Upper lobe of left lung (tissue), 4 donors: ENCODE data around the gene POLG.

ENCODE experiments used
- CTCF ChIP-seq, 6 experiments: fragments of 450-650 bp in 4 of 6; fragments of 200-600 bp in 2 of 6; sonication (generic) in 2 of 6; IDR thresholded peaks; one replicate each; pipeline ENCODE4 v1.5.1; 2016 to 2019; ENCODE audit warnings: antibody characterized with exemption in 6 of 6
- EP300 ChIP-seq, 4 donors: sonication (generic); formaldehyde crosslinking; IDR thresholded peaks; one replicate each; pipeline ENCODE4 v1.5.1; 2017; ENCODE audit warnings: antibody characterized with exemption in 4 of 4, control low read depth in 2 of 4
- POLR2A ChIP-seq, 4 donors: fragments of 450-650 bp; IDR thresholded peaks; one replicate each; pipeline ENCODE4 v1.5.1; 2016 to 2017; ENCODE audit warnings: antibody characterized with exemption in 4 of 4, mild to moderate bottlenecking in 2 of 4
- POLR2AphosphoS5 ChIP-seq, 2 donors: sonication (generic); formaldehyde crosslinking; IDR thresholded peaks; one replicate each; pipeline ENCODE4 v1.5.1; 2017; ENCODE audit warnings: antibody characterized with exemption in 2 of 2

GRCh38 chr15:89309993-89310392 lies 24.6 kb downstream of the POLG start:
- TF ChIP-seq POLR2AphosphoS5 (IDR thresholded peaks at IDR 0.05) = no peak
- TF ChIP-seq CTCF (IDR thresholded peaks at IDR 0.05) = no peak
- TF ChIP-seq EP300 (IDR thresholded peaks at IDR 0.05) = no peak
- no peak for TF ChIP-seq POLR2A (IDR thresholded peaks at IDR 0.05)
